Left hindlimb (tissue), 1 donor: ENCODE results near the gene DAGLA.

Experiments
- DNase-seq: peaks from one replicate; pipeline ENCODE4 v3.0.0-alpha.2; 2018

The DAGLA gene

GRCh38 chr11:61750631-61751273, 70.6 kb downstream of the DAGLA start:
- no peak for DNase-seq

GRCh38 chr11:61751384-61751783, 71.2 kb downstream of the DAGLA start:
- no peak for DNase-seq

GRCh38 chr11:61752117-61752924, 72.1 kb downstream of the DAGLA start, which contains the start of gene MYRF:
TSS of gene MYRF (plus strand) at chr11:61752636. CDS start at chr11:61752745, 109 bp downstream.
- DNase-seq = peak; percentile 59

- no peak for DNase-seq
Observed at GRCh38 chr11:61752925-61753521, 72.8 kb downstream of the DAGLA start.

GRCh38 chr11:61753672-61754071, 73.5 kb downstream of the DAGLA start:
- no peak for DNase-seq

GRCh38 chr11:61754534-61755482, 74.6 kb downstream of the DAGLA start:
- DNase-seq = no peak

GRCh38 chr11:61756147-61756451, 75.9 kb downstream of the DAGLA start:
- DNase-seq = no peak

- DNase-seq = no peak
Observed at GRCh38 chr11:61756452-61757212, 76.4 kb downstream of the DAGLA start.

GRCh38 chr11:61757213-61757862, 77.1 kb downstream of the DAGLA start:
- no peak for DNase-seq

GRCh38 chr11:61760946-61761345, 80.8 kb downstream of the DAGLA start:
- no peak for DNase-seq

- no peak for DNase-seq
Observed at GRCh38 chr11:61761440-61762222, 81.4 kb downstream of the DAGLA start.

- no peak for DNase-seq
Observed at GRCh38 chr11:61762223-61762615, 82.0 kb downstream of the DAGLA start.

GRCh38 chr11:61762798-61763197, 82.6 kb downstream of the DAGLA start:
- no peak for DNase-seq

GRCh38 chr11:61763930-61764605, 83.9 kb downstream of the DAGLA start:
- no peak for DNase-seq

GRCh38 chr11:61764606-61765260, 84.5 kb downstream of the DAGLA start:
- DNase-seq = no peak

- DNase-seq = no peak
Observed at GRCh38 chr11:61765550-61766253, 85.5 kb downstream of the DAGLA start.

GRCh38 chr11:61766353-61766841, 86.2 kb downstream of the DAGLA start:
- no peak for DNase-seq

- no peak for DNase-seq
Observed at GRCh38 chr11:61768376-61769076, 88.3 kb downstream of the DAGLA start.
